Tibial nerve (tissue), 4 donors: Measurements from ENCODE around the gene MED19.

Experiments used
- EP300 ChIP-seq, 2 donors: sonication (generic); formaldehyde crosslinking; IDR thresholded peaks; one replicate each; pipeline ENCODE4 v1.6.1; 2017; ENCODE audit warnings: antibody characterized with exemption in 2 of 2, mild to moderate bottlenecking in 1 of 2
- POLR2A ChIP-seq, 2 donors: fragments of 450-650 bp; IDR thresholded peaks; one replicate each; pipeline ENCODE4 v1.6.1; 2017; ENCODE audit warnings: antibody characterized with exemption in 2 of 2, mild to moderate bottlenecking in 2 of 2, moderate library complexity in 2 of 2
- TF ChIP-seq, protein P1 (sequence below), 5 experiments: fragments of 200-600 bp in 3 of 5; fragments of 450-650 bp in 2 of 5; sonication (generic) in 3 of 5; IDR thresholded peaks; one replicate each; pipeline ENCODE4 v1.5.1; 2016 to 2019; ENCODE audit warnings: antibody characterized with exemption in 5 of 5, mild to moderate bottlenecking in 3 of 5, moderate library complexity in 2 of 5

DNA sequence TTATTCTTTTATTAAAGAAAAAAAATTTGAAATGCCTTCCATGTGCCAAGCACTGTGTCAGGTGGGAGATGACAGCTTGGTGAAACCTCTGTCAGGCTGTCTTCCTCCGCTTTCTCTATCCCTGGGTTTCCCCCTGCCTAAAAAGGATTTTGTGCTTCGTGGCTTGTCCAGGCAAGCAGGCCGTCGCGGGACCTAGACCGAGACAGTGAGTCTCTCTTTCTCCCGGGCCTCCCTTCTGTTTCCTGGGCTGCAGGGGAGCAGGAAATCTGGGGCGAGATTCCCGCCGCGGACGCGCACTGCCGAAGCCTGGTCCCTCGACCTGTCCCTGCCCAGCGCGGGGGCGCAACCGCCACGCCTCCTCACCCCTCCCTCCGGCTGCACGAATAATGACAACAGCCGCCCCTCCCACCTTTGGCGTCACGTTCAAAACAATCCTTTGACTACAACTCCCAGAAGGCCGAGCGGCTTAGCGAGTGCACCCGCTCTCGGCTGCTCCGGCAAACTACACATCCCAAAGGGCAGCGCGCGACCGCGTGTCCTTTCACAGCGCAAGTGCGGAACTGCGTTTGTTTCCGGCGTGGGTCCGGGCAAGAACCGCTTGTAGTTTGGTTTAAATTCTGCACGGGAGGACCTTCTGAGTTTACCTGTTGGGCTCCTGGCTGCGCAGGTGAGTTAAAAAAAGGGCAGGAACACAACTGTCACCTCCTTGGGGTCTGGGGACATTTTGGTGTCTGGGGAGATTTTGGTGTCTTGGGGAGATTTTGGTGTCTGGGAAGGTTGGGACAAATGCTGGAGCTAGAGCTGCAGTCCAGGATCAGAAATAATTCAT, 54.6 kb downstream of the MED19 start, which contains the start of gene CLP1:
- TF ChIP-seq, protein P1, sequence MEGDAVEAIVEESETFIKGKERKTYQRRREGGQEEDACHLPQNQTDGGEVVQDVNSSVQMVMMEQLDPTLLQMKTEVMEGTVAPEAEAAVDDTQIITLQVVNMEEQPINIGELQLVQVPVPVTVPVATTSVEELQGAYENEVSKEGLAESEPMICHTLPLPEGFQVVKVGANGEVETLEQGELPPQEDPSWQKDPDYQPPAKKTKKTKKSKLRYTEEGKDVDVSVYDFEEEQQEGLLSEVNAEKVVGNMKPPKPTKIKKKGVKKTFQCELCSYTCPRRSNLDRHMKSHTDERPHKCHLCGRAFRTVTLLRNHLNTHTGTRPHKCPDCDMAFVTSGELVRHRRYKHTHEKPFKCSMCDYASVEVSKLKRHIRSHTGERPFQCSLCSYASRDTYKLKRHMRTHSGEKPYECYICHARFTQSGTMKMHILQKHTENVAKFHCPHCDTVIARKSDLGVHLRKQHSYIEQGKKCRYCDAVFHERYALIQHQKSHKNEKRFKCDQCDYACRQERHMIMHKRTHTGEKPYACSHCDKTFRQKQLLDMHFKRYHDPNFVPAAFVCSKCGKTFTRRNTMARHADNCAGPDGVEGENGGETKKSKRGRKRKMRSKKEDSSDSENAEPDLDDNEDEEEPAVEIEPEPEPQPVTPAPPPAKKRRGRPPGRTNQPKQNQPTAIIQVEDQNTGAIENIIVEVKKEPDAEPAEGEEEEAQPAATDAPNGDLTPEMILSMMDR (IDR thresholded peaks at IDR 0.05) = peak in 2 of 5 experiments; percentile 5 to 40
- TF ChIP-seq EP300 (IDR thresholded peaks at IDR 0.05) (peak; percentile 97 to 100), POLR2A (IDR thresholded peaks at IDR 0.05) (peak; percentile 57 to 94)
